ENCODE data around the gene TERT. TPM values are rescaled to one million over a fixed set of nuclear protein-coding genes. Genes with fewer than 3 reads are reported as not detected.

The TERT gene
- total RNA-seq, 2 experiments from 2014 or later: 156 to 198 TPM

GRCh38 chr5:1317921-1318565 is 23.2 kb upstream of the TERT start:
- intact Hi-C loops (cut with micrococcal nuclease; ENCODE audit: unreplicated experiment): loop anchor here (2.0 to 10.0 kb wide), 4 partner anchors 56 to 477 kb away; partner anchors contain the start of genes LPCAT1 and MRPL36
- H3K9me2 ChIP-seq (ENCODE audit: insufficient read depth, low read length): no peaks in the 10 kb centered on the region
- H2AFZ ChIP-seq (ENCODE audit: low read length): no peak overlapping the region
- ChIA-PET POLR2A (interaction anchor here (0.9 to 8.1 kb wide), 7 partner anchors 8 to 41 kb away, joined by 3 to 78 read pairs (median 5); partner anchors contain the start of gene CLPTM1L), CTCF (ENCODE audit: unreplicated experiment) (no interaction called here)
- H3K4me2 ChIP-seq (ENCODE audit: low read length): peak overlapping the region; percentile 97
- peaks cover 64% of the 10 kb centered on the region for H3K36me3 ChIP-seq (ENCODE audit: insufficient read depth, low read length)
- DNase-seq (ENCODE audit: low spot score): no peak
- H3K9me3 ChIP-seq (ENCODE audit: low read length): no peaks in the 10 kb centered on the region
- no peak overlapping the region for H3K4me3 ChIP-seq (ENCODE audit: low read depth, low read length, poor library complexity, severe bottlenecking)
- BruUV-seq (replicated peaks): TSS peak; percentile 39
- H3K4me1 ChIP-seq (ENCODE audit: insufficient read depth, low read length, poor library complexity, severe bottlenecking): peaks cover 52% of the 10 kb centered on the region
- H3K27ac ChIP-seq (ENCODE audit: low read depth, low read length, poor library complexity, severe bottlenecking): peak overlapping the region; percentile 100
- TF ChIP-seq CTCF (conservative IDR thresholded peaks at IDR 0.05; ENCODE audit: low read length) (no peak), EZH2phosphoT487 (IDR thresholded peaks at IDR 0.05; ENCODE audit: borderline replicate concordance, low read depth, low read length) (no peak)
- H4K20me1 ChIP-seq (ENCODE audit: insufficient read depth, low read length): no peaks in the 10 kb centered on the region
- H3K79me2 ChIP-seq (ENCODE audit: insufficient read depth, low read depth, low read length): peaks cover 8% of the 10 kb centered on the region; the same call in 1 of the 2 replicates

DNA sequence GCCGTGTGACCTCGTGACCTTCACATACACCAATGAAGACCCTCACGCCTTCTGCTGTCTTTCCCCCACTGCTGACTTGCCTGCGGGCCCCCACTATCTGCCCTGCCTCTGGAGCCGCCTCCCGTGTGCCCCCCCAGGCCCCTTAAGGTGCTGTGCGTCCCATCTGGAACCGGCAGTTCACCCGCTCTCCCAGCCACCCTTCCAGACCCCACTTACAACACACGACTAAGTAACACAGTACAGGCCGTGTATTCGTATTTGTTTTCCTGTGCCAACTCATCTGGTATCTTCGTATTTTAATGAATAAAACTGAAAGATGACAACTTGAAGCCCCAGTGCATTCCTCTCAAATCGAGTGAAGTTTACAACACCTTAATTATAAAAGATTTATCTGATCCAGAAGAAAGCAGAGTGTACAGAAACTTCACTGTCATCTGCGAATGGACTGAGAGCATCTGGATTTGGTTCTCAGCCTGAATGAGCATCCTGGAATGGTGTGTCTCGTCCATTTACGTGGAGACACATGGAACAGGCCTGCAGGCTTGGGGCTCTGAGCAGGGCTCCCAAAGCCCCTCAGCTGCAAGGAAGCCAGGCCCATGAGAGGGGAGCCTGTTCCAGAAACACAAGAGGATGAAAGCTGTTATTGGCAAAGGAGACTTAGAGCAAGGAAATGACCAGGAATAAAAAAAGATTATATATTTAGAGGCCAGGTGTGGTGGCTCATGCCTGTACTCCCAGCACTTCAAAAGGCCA is 21.9 kb upstream of the TERT start:
- Histone ChIP-seq H3K27ac (ENCODE audit: low read depth, low read length, poor library complexity, severe bottlenecking) (peak overlapping the region; percentile 100), H3K79me2 (ENCODE audit: insufficient read depth, low read depth, low read length) (peaks cover 8% of the 10 kb centered on the region; the same call in 1 of the 2 replicates)
- no peak for DNase-seq (ENCODE audit: low spot score)

More for the DNA sequence above, 21.9 kb upstream of the TERT start:
- intact Hi-C loops (cut with micrococcal nuclease; ENCODE audit: unreplicated experiment): loop anchor here (1.0 to 10.0 kb wide), 6 partner anchors 21 to 478 kb away; partner anchors contain the start of genes LPCAT1, MRPL36 and TERT
- peak overlapping the region; percentile 66 for H3K4me3 ChIP-seq (ENCODE audit: low read depth, low read length, poor library complexity, severe bottlenecking)
- no peaks in the 10 kb centered on the region for H4K20me1 ChIP-seq (ENCODE audit: insufficient read depth, low read length)
- ChIA-PET POLR2A (interaction anchor here (0.9 to 8.1 kb wide), 9 partner anchors 10 to 39 kb away, joined by 3 to 78 read pairs (median 6); partner anchors contain the start of genes CLPTM1L and TERT), CTCF (ENCODE audit: unreplicated experiment) (no interaction called here)
- H3K4me2 ChIP-seq (ENCODE audit: low read length): peak overlapping the region; percentile 97
- TSS peak; percentile 93 for BruUV-seq (replicated peaks)
- peaks cover 52% of the 10 kb centered on the region for H3K36me3 ChIP-seq (ENCODE audit: insufficient read depth, low read length)
- H3K9me3 ChIP-seq (ENCODE audit: low read length): peaks cover 1% of the 10 kb centered on the region; the same call in 1 of the 2 replicates
- no peak overlapping the region for H2AFZ ChIP-seq (ENCODE audit: low read length)
- peaks cover 65% of the 10 kb centered on the region for H3K4me1 ChIP-seq (ENCODE audit: insufficient read depth, low read length, poor library complexity, severe bottlenecking)
- no peak for TF ChIP-seq EZH2phosphoT487 (IDR thresholded peaks at IDR 0.05; ENCODE audit: borderline replicate concordance, low read depth, low read length)
- TF ChIP-seq CTCF (conservative IDR thresholded peaks at IDR 0.05; ENCODE audit: low read length): no peak
- no peaks in the 10 kb centered on the region for H3K9me2 ChIP-seq (ENCODE audit: insufficient read depth, low read length)
